Lower leg skin (tissue), 3 donors: Measurements from ENCODE around the gene PYGB.

ENCODE experiments used
- CTCF ChIP-seq, 3 donors: fragments of 450-650 bp; IDR thresholded peaks; one replicate each; pipeline ENCODE4 v1.5.1; 2016; ENCODE audit warnings: antibody characterized with exemption in 3 of 3, mild to moderate bottlenecking in 3 of 3, moderate library complexity in 2 of 3
- POLR2A ChIP-seq, 2 donors: fragments of 450-650 bp; IDR thresholded peaks; one replicate each; pipeline ENCODE4 v1.6.1; 2016 to 2017; ENCODE audit warnings: antibody characterized with exemption in 2 of 2, mild to moderate bottlenecking in 1 of 2, moderate library complexity in 1 of 2

DNA sequence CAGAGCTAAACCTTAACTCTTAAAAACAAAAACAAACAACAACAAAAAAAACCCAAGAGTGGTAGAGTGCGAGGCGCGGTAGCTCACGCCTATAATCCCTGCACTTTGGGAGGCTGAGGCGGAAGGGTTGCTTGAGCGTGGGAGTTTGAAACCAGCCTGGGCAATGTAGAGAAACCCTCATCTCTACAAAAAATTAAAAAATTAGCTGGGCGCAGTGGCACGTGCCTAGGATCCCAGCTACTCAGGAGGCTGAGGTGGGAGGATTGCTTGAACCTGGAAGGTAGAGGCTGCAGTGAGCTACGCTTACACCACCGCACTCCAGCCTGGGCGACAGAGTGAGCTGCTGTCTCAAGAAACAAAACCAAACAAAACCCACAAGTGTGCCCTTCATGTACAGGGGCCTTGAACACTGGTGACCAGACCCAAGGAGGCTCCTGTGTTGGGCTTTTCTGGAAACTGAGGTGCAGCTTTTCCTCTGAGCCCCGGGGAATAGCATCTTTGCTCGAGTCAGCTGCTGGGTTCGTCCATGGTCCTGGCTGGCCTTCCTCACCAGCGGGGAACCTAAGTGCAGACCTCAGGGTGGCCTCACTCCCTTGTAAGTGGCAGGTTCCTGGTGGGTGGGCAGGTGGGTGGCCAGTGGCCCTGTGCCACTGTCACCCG is 39.9 kb downstream of the PYGB start:
- no peak for TF ChIP-seq POLR2A (IDR thresholded peaks at IDR 0.05)
- no peak for TF ChIP-seq CTCF (IDR thresholded peaks at IDR 0.05)
